ENCODE data around the gene SNX9. TPM values are rescaled to one million over a fixed set of nuclear protein-coding genes. Genes with fewer than 3 reads are reported as not detected.

The SNX9 gene
- total RNA-seq, 1 experiment from 2014 or later = 33.1 TPM

DNA sequence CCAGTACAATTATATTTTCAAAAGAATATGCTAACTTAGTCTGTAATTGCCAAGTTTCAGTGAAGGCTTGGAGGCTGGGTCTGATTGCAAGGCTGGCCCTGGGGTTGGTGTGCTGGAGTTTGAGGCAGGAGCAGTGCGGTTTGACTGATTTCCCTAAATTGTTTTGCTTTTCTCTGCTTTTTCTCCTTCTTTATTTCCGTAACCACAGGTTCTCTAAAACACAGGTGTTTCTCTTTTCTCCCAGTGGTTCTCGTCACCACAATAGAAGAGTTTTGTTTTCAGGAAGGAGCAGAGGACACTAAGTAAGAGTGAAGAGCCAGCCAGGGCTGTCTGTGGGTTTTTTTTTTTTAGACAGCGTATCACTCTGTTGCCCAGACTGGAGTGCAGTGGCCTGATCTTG lies 8.2 kb upstream of the SNX9 start:
- Mint-ChIP-seq H3K36me3 (ENCODE audit: insufficient read depth, unreplicated experiment) (no peaks in the 10 kb centered on the region), H3K9me3 (ENCODE audit: unreplicated experiment) (no peaks in the 10 kb centered on the region), H3K27ac (ENCODE audit: low read depth, unreplicated experiment) (peak overlapping the region; percentile 31), H3K4me1 (ENCODE audit: insufficient read depth, unreplicated experiment) (peaks cover 20% of the 10 kb centered on the region), H3K27me3 (ENCODE audit: insufficient read depth, unreplicated experiment) (no peaks in the 10 kb centered on the region), H3K4me3 (ENCODE audit: unreplicated experiment) (no peak overlapping the region)
- BruUV-seq (replicated peaks) = no TSS peak
- CTCF ChIA-PET = interaction anchor here (0.5 kb wide), 1 partner anchor 935 kb away, joined by 3 read pairs; no protein-coding TSS in a partner anchor
- intact Hi-C loops (cut with micrococcal nuclease) = no loop called here
- POLR2A ChIA-PET = interaction anchor here (1.0 kb wide), 1 partner anchor 26 kb away, joined by 4 read pairs; no protein-coding TSS in a partner anchor
- no peak for TF ChIP-seq CTCF (IDR thresholded peaks at IDR 0.05; ENCODE audit: unreplicated experiment)
- no peak for DNase-seq (ENCODE audit: unreplicated experiment)

- Mint-ChIP-seq H3K4me1 (ENCODE audit: insufficient read depth, unreplicated experiment) (peaks cover 6% of the 10 kb centered on the region), H3K36me3 (ENCODE audit: insufficient read depth, unreplicated experiment) (peaks cover 10% of the 10 kb centered on the region), H3K27me3 (ENCODE audit: insufficient read depth, unreplicated experiment) (no peaks in the 10 kb centered on the region), H3K4me3 (ENCODE audit: unreplicated experiment) (peak overlapping the region; percentile 91), H3K27ac (ENCODE audit: low read depth, unreplicated experiment) (no peak overlapping the region), H3K9me3 (ENCODE audit: unreplicated experiment) (no peaks in the 10 kb centered on the region)
- ChIA-PET CTCF (interaction anchor here (0.7 to 1.3 kb wide), 2 partner anchors 52 to 252 kb away, joined by 4 read pairs; no protein-coding TSS in a partner anchor), POLR2A (interaction anchor here (0.8 to 1.5 kb wide), 4 partner anchors 17 to 97 kb away, joined by 3 read pairs; no protein-coding TSS in a partner anchor)
- TSS peak; percentile 54 for BruUV-seq (replicated peaks)
- intact Hi-C loops (cut with micrococcal nuclease) = no loop called here
- no peak for DNase-seq (ENCODE audit: unreplicated experiment)
- TF ChIP-seq CTCF (IDR thresholded peaks at IDR 0.05; ENCODE audit: unreplicated experiment) = no peak
Observed at GRCh38 chr6:157821342-157822033, 1.6 kb upstream of the SNX9 start.

- intact Hi-C loops (cut with micrococcal nuclease) = no loop called here
- H3K27me3 Mint-ChIP-seq (ENCODE audit: insufficient read depth, unreplicated experiment) = no peaks in the 10 kb centered on the region
- H3K4me1 Mint-ChIP-seq (ENCODE audit: insufficient read depth, unreplicated experiment) = peaks cover 6% of the 10 kb centered on the region
- DNase-seq (ENCODE audit: unreplicated experiment) = no peak
- no peaks in the 10 kb centered on the region for H3K9me3 Mint-ChIP-seq (ENCODE audit: unreplicated experiment)
- no peak for TF ChIP-seq CTCF (IDR thresholded peaks at IDR 0.05; ENCODE audit: unreplicated experiment)
- peak overlapping the region; percentile 99 for H3K27ac Mint-ChIP-seq (ENCODE audit: low read depth, unreplicated experiment)
- BruUV-seq (replicated peaks) = no TSS peak
- ChIA-PET POLR2A (interaction anchor here (0.9 to 1.5 kb wide), 5 partner anchors 14 to 50 kb away, joined by 3 read pairs; no protein-coding TSS in a partner anchor), CTCF (interaction anchor here (0.7 to 1.3 kb wide), 2 partner anchors 51 to 253 kb away, joined by 4 read pairs; no protein-coding TSS in a partner anchor)
- H3K36me3 Mint-ChIP-seq (ENCODE audit: insufficient read depth, unreplicated experiment) = peaks cover 10% of the 10 kb centered on the region
- H3K4me3 Mint-ChIP-seq (ENCODE audit: unreplicated experiment) = peak overlapping the region; percentile 91
Observed at GRCh38 chr6:157822245-157823000, 623 bp upstream of the SNX9 start.

All from MCF 10A (cell line).